ENCODE measurements around the gene EBPL. TPM values are rescaled to one million over a fixed set of nuclear protein-coding genes. Genes with fewer than 3 reads are reported as not detected.

EBPL gene
- total RNA-seq, 1 experiment from 2014 or later, result 67.9 TPM

DNA sequence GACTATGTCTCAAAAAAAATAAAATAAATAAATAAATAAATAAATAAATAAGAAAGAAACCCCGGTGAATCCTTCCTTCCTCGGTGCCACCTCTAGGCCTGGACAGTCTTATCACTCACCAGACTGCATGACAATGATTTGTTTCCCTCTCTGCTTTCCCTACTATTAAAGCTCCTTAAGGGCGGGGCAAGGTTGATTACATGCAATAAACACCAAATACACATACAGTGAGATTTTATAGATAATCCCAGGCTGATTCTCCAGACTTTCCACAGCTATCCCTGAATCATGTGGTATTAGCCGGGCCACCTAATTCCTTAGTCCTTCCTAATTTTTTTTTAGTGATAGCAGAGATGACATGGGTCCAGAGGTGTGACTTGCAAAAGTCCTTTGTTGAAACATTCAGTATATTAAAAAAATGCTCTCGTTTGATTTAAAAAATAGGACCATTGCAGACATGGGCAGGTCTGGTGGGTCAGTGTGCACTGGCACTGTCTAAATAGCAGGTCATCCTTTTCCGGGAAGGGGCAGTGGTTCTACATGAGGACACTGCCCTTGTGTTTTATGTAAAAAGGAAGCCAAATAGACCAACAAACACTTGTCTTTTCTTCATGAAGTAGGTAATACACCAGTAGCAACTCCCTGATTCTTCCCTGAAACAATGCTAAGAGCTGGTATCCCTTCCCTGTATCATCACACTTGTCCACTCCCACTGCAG is 14.5 kb downstream of the EBPL start:
- DNase-seq (ENCODE audit: low spot score), result no peak

DNA sequence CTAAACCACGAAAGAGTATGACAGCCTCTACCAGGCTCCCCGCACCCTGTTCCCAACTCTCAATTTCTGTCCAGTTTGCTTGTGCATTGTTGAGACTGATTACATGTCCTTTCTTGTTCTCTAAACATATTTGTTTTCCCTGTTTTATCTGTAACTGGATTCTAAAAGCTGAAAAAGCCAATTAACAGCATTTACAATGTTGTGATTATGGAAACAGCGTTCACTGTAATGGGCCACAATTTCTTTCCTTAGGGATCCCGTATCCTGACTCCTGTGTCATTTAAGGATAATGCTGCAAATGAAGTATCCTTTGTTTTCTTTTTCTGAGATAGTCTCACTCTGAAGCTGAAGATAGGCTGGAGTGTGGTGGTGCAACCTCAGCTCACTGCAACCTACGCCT is 20.5 kb downstream of the EBPL start:
- DNase-seq (ENCODE audit: low spot score), result no peak

- peak; percentile 71 for DNase-seq (ENCODE audit: low spot score)
These were observed 21.5 kb downstream of the EBPL start for GRCh38 chr13:49669735-49670309.

DNA sequence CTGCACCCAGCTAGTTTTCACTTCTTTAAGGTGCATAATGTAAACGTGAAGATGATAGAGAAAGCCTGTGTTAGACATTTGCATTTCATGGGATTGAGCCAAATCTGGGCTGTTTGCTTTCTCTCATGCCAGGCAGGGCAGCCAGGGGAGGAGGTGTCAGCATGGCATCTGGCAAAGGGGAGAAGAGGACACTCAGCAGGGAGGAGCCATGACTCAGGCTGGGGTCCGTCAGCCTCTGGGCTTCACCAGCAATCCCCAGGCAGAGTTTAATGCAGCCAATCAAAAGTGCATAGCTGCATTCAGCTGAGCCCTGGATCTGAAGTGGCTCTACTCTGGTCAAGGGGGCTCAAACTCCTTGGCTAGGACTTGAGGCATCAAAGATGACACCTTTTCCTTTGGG is 23.5 kb downstream of the EBPL start:
- DNase-seq (ENCODE audit: low spot score), result no peak

DNA sequence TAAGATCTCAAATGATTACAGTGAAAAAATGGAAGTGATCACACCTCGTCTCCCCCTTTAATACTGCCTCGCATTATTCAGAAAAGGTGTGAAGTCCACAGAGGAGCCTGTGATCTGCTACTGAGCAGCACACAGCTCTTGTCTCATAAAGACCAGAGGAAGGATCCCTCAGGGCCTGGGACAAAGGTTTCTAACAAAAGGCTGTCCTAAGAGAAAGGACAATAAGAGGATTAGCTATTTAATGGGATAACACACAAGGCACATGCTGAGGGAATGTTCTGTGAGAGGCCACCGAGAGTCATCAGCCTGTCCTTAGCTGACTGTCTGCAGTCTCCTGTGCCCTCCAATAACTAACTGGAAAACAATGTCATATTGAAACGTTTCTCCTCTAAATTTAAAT is 26.7 kb downstream of the EBPL start:
- DNase-seq (ENCODE audit: low spot score), result no peak

- no peak for DNase-seq (ENCODE audit: low spot score)
These were observed 34.0 kb downstream of the EBPL start for GRCh38 chr13:49657241-49657641.

GRCh38 chr13:49655906-49656305 is 35.4 kb downstream of the EBPL start:
- no peak for DNase-seq (ENCODE audit: low spot score)

GRCh38 chr13:49654011-49654410 is 37.3 kb downstream of the EBPL start:
- no peak for DNase-seq (ENCODE audit: low spot score)

DNA sequence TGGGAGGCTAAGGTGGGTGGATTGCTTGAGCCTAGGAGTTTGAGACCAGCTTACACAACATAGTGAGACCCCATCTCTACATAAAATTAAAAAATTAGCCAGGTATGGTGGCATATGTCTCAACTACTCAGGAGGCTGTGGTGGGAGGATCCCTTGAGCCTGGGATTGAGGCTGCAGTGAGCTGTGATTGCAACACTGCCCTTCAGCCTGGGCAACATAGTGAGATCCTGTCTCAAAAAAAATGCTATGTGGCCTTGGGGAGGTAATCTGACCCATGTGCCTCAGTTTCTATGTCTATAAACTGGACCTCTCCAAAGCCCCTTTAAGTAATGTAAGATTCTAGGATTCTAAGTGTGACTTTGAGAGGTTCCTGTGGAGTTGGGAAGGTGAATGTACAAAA is 37.8 kb downstream of the EBPL start:
- DNase-seq (ENCODE audit: low spot score), result no peak

GRCh38 chr13:49652355-49653305 is 38.7 kb downstream of the EBPL start:
- no peak for DNase-seq (ENCODE audit: low spot score)

- DNase-seq (ENCODE audit: low spot score), result no peak
These were observed 39.5 kb downstream of the EBPL start for GRCh38 chr13:49651570-49652354.

- no peak for DNase-seq (ENCODE audit: low spot score)
These were observed 41.3 kb downstream of the EBPL start for GRCh38 chr13:49649963-49650312.

DNA sequence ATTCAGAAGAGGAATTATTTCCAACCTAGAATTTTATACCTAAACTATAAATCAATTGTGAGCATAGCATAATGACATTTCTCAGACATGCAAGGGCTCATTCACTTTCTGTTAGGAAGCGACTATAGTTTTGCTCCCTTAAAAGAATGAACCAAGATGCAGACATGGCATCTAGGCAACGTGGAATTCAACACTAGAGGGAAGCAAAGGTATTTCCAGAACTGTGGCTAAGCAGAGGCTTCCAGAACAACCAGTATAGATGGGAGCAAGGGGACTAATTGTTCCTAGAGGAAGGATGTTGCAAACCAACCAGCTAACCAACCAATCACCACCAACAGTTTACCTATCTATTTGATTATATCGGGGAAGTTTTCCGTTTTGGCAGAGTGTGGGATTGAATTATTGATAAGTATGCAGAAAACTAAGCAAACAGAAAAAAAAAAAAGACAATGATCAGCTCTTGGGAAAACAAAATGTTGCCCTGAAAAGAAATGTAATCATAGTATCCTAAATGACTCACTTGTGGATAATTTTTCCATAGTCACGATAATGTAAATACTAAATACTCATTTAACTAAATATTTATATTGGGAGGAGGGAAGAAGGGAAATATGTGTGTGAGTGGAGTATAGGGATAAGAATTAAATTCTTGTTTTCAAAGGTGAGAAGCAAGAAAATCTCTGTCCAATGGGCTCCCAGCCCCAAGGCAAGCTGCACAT is 41.9 kb downstream of the EBPL start:
- DNase-seq (ENCODE audit: low spot score), result peak; percentile 39

DNA sequence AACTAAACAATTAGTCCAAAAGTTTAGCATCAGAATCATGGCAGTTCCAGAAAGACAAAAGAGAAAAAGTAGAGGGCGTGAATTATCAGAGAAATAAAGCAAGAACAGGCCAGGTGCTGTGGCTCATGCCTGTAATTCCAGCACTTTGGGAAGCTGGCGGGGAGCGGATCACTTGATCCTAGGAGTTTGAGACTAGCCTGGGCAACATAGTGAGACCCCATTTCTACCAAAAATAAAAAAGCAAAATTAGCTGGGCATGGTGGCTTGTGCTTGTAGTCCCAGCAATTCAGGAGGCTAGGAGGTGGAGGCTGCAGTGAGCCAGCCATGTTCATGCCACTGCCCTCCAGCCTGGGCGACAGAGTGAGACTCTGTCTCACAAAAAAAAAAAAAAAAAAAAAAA is 44.6 kb downstream of the EBPL start:
- no peak for DNase-seq (ENCODE audit: low spot score)

GRCh38 chr13:49645451-49645850 is 45.8 kb downstream of the EBPL start:
- DNase-seq (ENCODE audit: low spot score), result no peak

- DNase-seq (ENCODE audit: low spot score), result no peak
These were observed 48.1 kb downstream of the EBPL start for GRCh38 chr13:49643035-49643646.

DNA sequence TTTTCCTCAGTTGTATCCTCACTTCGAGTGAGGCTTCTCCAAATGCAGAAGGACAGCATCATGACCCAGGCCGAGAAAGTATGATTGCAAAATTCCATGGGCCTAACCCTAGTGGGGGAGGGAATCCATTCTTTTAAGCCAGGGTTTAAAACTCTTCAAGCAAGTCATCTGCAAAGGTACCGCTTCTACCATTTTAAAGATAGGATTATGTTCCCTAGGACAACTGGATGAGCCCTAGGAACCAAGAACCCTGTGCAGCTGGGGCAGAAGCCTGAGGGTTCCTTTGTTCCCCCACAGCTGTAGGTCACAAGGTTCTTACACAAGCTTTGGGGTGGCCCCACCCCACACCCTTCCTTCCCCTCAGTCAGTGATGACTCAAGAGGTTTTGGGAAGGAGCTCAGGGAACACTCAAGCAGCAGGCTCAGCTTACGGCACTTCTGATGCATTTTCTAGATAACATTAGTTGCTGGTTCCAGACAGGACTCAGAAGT is 49.4 kb downstream of the EBPL start:
- DNase-seq (ENCODE audit: low spot score), result peak; percentile 33

- no peak for DNase-seq (ENCODE audit: low spot score)
These were observed 52.6 kb downstream of the EBPL start for GRCh38 chr13:49638744-49639072.

DNA sequence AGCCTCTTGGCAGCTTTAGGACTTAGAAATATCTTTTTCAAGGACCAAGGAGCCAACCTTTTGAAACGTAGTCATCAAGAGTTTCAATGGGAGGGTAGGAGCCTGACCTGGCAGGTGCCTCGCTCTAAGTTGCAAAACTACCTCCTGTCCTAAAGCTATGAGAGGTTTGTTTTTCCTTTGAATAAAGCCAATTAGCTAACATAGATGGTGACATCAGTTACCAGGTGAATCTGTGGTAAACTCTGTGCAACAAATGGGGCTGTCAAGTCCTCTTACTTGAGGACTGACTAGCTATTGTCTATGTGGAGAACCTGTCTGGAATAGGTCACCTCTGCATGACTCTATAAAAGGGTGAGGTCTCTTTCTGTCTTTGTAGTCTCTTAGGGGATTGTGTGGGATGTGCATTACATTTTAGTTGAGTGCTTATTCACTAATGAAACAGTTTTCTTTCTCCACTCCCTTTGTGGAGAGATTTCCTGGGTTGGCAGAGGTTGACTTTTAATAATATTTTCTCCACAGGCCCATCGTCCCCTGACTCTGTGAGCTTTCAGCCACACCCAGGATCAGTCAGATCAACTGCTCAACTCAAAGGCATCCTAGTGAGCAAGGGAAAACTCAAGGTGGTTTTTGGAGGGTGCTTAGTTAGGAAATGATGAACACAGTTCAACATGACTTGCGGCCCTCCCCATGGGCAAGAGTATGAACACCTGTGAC is 53.1 kb downstream of the EBPL start:
- DNase-seq (ENCODE audit: low spot score), result no peak

DNA sequence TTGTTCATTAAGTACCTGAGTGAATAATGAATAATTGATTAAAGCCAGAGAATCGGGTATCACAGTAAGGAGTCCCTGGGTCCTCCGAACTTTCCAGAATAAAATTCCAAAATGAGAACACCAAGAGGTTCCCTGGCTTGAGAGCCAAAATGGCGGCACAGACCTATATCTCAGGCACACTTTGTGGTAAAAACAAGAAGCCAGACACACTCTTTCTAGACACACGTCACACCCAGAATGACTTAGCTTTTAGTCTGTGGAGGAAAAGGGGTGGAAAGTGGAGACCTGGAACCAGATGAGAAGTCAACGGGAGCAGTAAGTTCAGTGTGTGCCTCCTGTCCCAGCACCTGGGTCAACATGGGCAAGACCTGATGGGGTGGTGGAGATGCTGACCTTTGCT is 54.6 kb downstream of the EBPL start:
- DNase-seq (ENCODE audit: low spot score), result no peak

Measured in H4 (cell line).